Mesenchymal stem cell (in vitro differentiated cells and primary cell): ENCODE results near the gene TRAF1.

Experiments
- DNase-seq: peaks from one replicate; pipeline ENCODE4 v3.0.0-alpha.2; 2013
- H2AFZ ChIP-seq: one replicate; pipeline ENCODE4 v1.6.1; 2013; ENCODE audit warnings: low read depth, mild to moderate bottlenecking, control low read depth, inconsistent platforms, low read length, moderate library complexity
- H2AK5ac ChIP-seq: 2 replicates; pipeline ENCODE4 v1.6.1; 2013; ENCODE audit warnings: low read length, moderate library complexity, mild to moderate bottlenecking, inconsistent platforms; ENCODE audit not compliant: severe bottlenecking
- H2BK120ac ChIP-seq: one replicate; pipeline ENCODE4 v1.6.1; 2013; ENCODE audit warnings: low read depth, mild to moderate bottlenecking, inconsistent platforms, low read length, moderate library complexity
- H2BK12ac ChIP-seq, 2 experiments: one replicate each; pipeline ENCODE4 v1.6.1; 2013; ENCODE audit warnings: inconsistent platforms in 2 of 2, low read length in 2 of 2, mild to moderate bottlenecking in 2 of 2, moderate library complexity in 2 of 2, control low read depth in 1 of 2
- H2BK15ac ChIP-seq: one replicate; pipeline ENCODE4 v1.6.1; 2013; ENCODE audit warnings: mild to moderate bottlenecking, low read depth, inconsistent platforms; ENCODE audit not compliant: poor library complexity, severe bottlenecking
- H2BK5ac ChIP-seq: 2 replicates; pipeline ENCODE4 v1.6.1; 2013; ENCODE audit warnings: low read depth, mild to moderate bottlenecking, low read length, control low read depth, inconsistent platforms; ENCODE audit not compliant: poor library complexity, severe bottlenecking
- H3K14ac ChIP-seq, 2 experiments: one replicate each; pipeline ENCODE4 v1.6.1; 2013; ENCODE audit warnings: inconsistent platforms in 2 of 2, low read length in 2 of 2, control low read depth in 1 of 2, mild to moderate bottlenecking in 1 of 2, moderate library complexity in 1 of 2
- H3K18ac ChIP-seq, 2 experiments: one replicate each; pipeline ENCODE4 v1.6.1; 2013; ENCODE audit warnings: inconsistent platforms in 2 of 2, low read length in 2 of 2, control low read depth in 1 of 2, low read depth in 1 of 2, mild to moderate bottlenecking in 1 of 2
- H3K23ac ChIP-seq, 2 experiments: one replicate each; pipeline ENCODE4 v1.6.1; 2013; ENCODE audit warnings: inconsistent platforms in 2 of 2, low read length in 2 of 2, mild to moderate bottlenecking in 2 of 2, moderate library complexity in 2 of 2, control low read depth in 1 of 2
- H3K27ac ChIP-seq: 2 replicates; pipeline ENCODE4 v1.5.1; 2013; ENCODE audit warnings: mild to moderate bottlenecking, moderate library complexity, low read length, control low read depth, inconsistent platforms; ENCODE audit not compliant: poor library complexity, severe bottlenecking
- H3K27me3 ChIP-seq, 2 experiments: 2 replicates each; pipeline versions ENCODE4 v1.6.1 to v1.7.0; 2013; ENCODE audit warnings: low read length in 2 of 2, mild to moderate bottlenecking in 2 of 2, moderate library complexity in 2 of 2, control low read depth in 1 of 2, inconsistent platforms in 1 of 2; ENCODE audit not compliant: control insufficient read depth in 1 of 2, insufficient read depth in 1 of 2
- H3K36me3 ChIP-seq, 2 experiments: 2 replicates each; pipeline versions ENCODE4 v1.6.1 to v1.7.0; 2013; ENCODE audit warnings: low read length in 2 of 2, control low read depth in 1 of 2, inconsistent platforms in 1 of 2, low read depth in 1 of 2, mild to moderate bottlenecking in 1 of 2; ENCODE audit not compliant: insufficient read depth in 2 of 2, control insufficient read depth in 1 of 2
- H3K4ac ChIP-seq, 2 experiments: one replicate each; pipeline ENCODE4 v1.6.1; 2013; ENCODE audit warnings: inconsistent platforms in 2 of 2, low read length in 2 of 2, mild to moderate bottlenecking in 2 of 2, moderate library complexity in 2 of 2, control low read depth in 1 of 2, low read depth in 1 of 2
- H3K4me1 ChIP-seq: 2 replicates; pipeline ENCODE4 v1.6.1; 2013; ENCODE audit warnings: low read depth, low read length, control low read depth; ENCODE audit not compliant: control insufficient read depth, insufficient read depth
- H3K4me2 ChIP-seq: 2 replicates; pipeline ENCODE4 v1.6.1; 2013; ENCODE audit warnings: low read length, mild to moderate bottlenecking, inconsistent platforms; ENCODE audit not compliant: poor library complexity, severe bottlenecking
- H3K4me3 ChIP-seq, 2 experiments: 2 replicates each; pipeline versions ENCODE4 v1.5.1 to v1.7.0; 2013; ENCODE audit warnings: low read length in 2 of 2, mild to moderate bottlenecking in 2 of 2, control low read depth in 1 of 2, low read depth in 1 of 2; ENCODE audit not compliant: insufficient read depth in 1 of 2
- H3K79me1 ChIP-seq: replicated peaks from 2 replicates; pipeline ENCODE4 v1.6.1; 2013; ENCODE audit warnings: mild to moderate bottlenecking, control low read depth, low read length, inconsistent platforms; ENCODE audit not compliant: poor library complexity, severe bottlenecking
- H3K9ac ChIP-seq: 2 replicates; pipeline ENCODE4 v1.7.0; 2013; ENCODE audit warnings: mild to moderate bottlenecking, low read length, moderate library complexity
- H3K9me3 ChIP-seq: 2 replicates; pipeline ENCODE4 v1.7.0; 2013; ENCODE audit warnings: mild to moderate bottlenecking, low read length; ENCODE audit not compliant: control insufficient read depth
- H4K8ac ChIP-seq: one replicate; pipeline ENCODE4 v1.6.1; 2013; ENCODE audit warnings: inconsistent platforms, mild to moderate bottlenecking, low read length, moderate library complexity
- H4K91ac ChIP-seq: one replicate; pipeline ENCODE4 v1.6.1; 2013; ENCODE audit warnings: mild to moderate bottlenecking, low read length, inconsistent platforms
- WGBS: methylation state at CpG from one replicate; pipeline ENCODE4 v1.1.7; 2013; ENCODE audit warnings: mixed read lengths; 5-methylcytosine and 5-hydroxymethylcytosine counted together

TRAF1 gene

DNA sequence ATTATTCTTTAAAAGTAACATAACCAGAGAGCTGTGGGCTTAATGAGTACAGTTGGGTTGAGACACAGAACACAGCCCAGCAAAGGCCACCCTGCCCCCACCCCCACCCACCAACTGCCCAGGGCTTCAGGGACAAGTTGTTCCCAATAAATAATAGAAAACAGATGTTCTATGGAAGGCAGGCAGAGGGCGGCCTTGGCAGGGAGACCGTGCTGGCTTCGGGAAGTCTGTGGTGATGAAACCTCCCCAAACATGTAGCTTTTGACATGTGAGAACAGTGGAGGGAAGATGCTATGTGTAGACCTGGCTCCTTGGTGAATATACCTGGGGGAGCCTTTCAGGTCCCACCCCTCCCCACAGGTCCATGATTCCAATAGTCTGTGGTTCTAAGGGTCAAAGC is 10.0 kb downstream of the TRAF1 start:
- Histone ChIP-seq H3K4me3 (no peak overlapping the region), H2BK120ac (no peak overlapping the region), H3K18ac (no peak overlapping the region), H3K79me1 (no peaks in the 10 kb centered on the region), H3K9me3 (peaks cover 3% of the 10 kb centered on the region), H3K27ac (no peak overlapping the region), H3K23ac (no peak overlapping the region), H3K4ac (no peak overlapping the region), H2AK5ac (no peak overlapping the region), H3K36me3 (peaks cover 5 to 11% of the 10 kb centered on the region in 2 experiments), H3K9ac (no peak overlapping the region), H3K4me2 (no peak overlapping the region), H2BK5ac (no peak overlapping the region), H2AFZ (no peak overlapping the region), H4K8ac (no peak overlapping the region), H3K14ac (no peak overlapping the region), H4K91ac (no peak overlapping the region), H2BK15ac (no peak overlapping the region), H3K27me3 (no peaks in the 10 kb centered on the region), H3K4me1 (peaks cover 14% of the 10 kb centered on the region), H2BK12ac (peak overlapping the region in 1 of 2 experiments; percentile 23)
- WGBS, result 44% methylated on average over 3 of the region's 3 CpGs
- peak; percentile 51 for DNase-seq

DNA sequence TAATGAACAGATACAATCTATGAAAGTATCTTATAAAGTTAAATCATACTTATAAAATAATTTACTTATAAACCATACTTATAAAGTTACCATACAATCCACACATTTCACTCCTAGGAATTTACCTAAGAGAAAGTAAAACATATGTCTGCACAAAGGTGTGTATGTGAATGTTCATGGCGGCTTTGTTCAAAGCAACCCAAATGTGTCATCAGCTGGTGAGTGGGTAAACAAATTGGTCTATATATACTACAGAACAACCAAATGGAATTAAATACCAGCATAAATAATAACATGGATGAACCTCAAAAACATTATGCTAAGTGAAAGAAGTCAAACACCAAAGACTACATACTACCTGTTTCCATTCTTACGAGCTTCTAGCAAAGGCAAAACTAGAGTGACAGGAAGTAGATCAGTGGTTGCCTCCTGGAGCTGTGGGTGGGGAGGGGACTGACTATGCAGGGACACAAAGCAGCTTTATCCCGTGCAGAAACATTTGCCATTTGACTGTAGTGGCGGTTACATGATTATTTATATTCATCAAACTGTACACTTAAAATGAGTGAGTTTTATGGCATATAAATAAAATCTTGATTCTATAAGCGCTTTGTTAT is 10.6 kb downstream of the TRAF1 start:
- Histone ChIP-seq H3K9ac (no peak overlapping the region), H3K36me3 (peaks cover 7 to 16% of the 10 kb centered on the region in 2 experiments), H2BK120ac (no peak overlapping the region), H3K4me2 (no peak overlapping the region), H2AK5ac (no peak overlapping the region), H3K4me3 (no peak overlapping the region), H3K18ac (no peak overlapping the region), H2BK5ac (no peak overlapping the region), H4K91ac (no peak overlapping the region), H3K27ac (no peak overlapping the region), H2AFZ (no peak overlapping the region), H3K14ac (no peak overlapping the region), H3K79me1 (no peaks in the 10 kb centered on the region), H3K4ac (no peak overlapping the region), H4K8ac (no peak overlapping the region), H2BK12ac (no peak overlapping the region), H3K4me1 (peaks cover 14% of the 10 kb centered on the region), H3K9me3 (peaks cover 3% of the 10 kb centered on the region), H3K23ac (no peak overlapping the region), H2BK15ac (no peak overlapping the region), H3K27me3 (no peaks in the 10 kb centered on the region)
- 100% methylated on average over 2 of the region's 5 CpGs for WGBS
- no peak for DNase-seq

DNA sequence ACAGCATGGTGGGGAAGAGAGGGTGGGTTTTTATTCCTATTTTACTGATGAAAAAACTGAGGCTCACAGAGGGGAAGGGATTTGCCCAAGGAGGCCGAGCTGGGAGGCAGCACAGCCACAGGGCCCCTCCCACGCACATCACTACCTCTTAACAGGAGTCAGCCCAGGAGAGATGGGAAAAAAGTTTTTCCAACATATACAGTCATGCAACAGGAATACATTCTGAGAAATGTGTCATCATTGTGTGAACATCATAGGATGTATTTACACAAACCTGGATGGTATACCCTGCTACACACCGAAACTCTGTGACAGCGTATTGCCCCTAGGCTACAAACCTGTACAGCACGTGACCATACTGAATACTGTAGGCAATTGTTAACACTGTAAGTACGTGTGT is 11.6 kb downstream of the TRAF1 start:
- no peak overlapping the region for H3K4ac ChIP-seq
- 100% methylated on average over 2 of the region's 6 CpGs for WGBS

DNA sequence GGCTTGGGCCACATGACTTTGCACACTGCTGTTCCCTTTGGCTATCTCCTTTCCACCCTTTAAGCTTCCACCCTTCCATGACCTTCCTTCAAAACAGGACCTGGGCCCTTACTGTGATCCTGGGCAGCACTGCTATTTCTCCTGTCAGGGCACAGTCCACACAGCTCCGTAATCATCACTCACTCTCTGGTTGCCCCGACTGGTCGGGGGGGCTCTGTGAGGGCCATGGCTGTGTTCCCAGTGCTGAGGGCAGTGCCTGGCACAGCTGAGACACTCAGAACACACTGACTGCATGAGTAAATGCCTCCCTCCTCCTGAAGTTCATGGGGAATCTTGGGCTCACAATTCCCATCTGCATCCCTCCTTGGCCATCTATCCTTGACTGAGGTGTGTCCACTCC is 12.2 kb downstream of the TRAF1 start:
- Histone ChIP-seq H2AFZ (no peak overlapping the region), H3K14ac (no peak overlapping the region), H4K8ac (no peak overlapping the region), H2BK5ac (no peak overlapping the region), H2AK5ac (no peak overlapping the region), H3K4me3 (no peak overlapping the region), H3K23ac (no peak overlapping the region), H3K79me1 (no peaks in the 10 kb centered on the region), H2BK12ac (no peak overlapping the region), H3K9me3 (peaks cover 3% of the 10 kb centered on the region), H4K91ac (no peak overlapping the region), H3K27me3 (no peaks in the 10 kb centered on the region), H2BK15ac (no peak overlapping the region), H3K4me2 (no peak overlapping the region), H3K18ac (no peak overlapping the region), H3K9ac (no peak overlapping the region), H3K4ac (no peak overlapping the region), H3K36me3 (peaks cover 9 to 19% of the 10 kb centered on the region in 2 experiments), H3K4me1 (peaks cover 16% of the 10 kb centered on the region), H2BK120ac (no peak overlapping the region), H3K27ac (no peak overlapping the region)
- DNase-seq, result no peak
- 97% methylated on average over 3 of the region's 3 CpGs for WGBS

More for the DNA sequence above, 11.6 kb downstream of the TRAF1 start:
- Histone ChIP-seq H3K4me1 (peaks cover 15% of the 10 kb centered on the region), H3K4me2 (no peak overlapping the region), H3K36me3 (peaks cover 9 to 18% of the 10 kb centered on the region in 2 experiments), H2AK5ac (no peak overlapping the region), H3K9me3 (peaks cover 3% of the 10 kb centered on the region), H4K91ac (no peak overlapping the region), H2BK120ac (no peak overlapping the region), H2BK15ac (no peak overlapping the region), H2BK12ac (no peak overlapping the region), H3K23ac (no peak overlapping the region), H3K27me3 (no peaks in the 10 kb centered on the region), H3K27ac (no peak overlapping the region), H4K8ac (no peak overlapping the region), H2BK5ac (no peak overlapping the region), H3K79me1 (no peaks in the 10 kb centered on the region), H3K9ac (no peak overlapping the region), H3K4me3 (no peak overlapping the region), H2AFZ (no peak overlapping the region), H3K18ac (no peak overlapping the region), H3K14ac (no peak overlapping the region)
- no peak for DNase-seq
